HFFc6 (cell line): ENCODE data around the gene TMEM63B. TPM values are rescaled to one million over a fixed set of nuclear protein-coding genes. Genes with fewer than 3 reads are reported as not detected.
A peak's percentile ranks its signal among the peaks of the same experiment; 100 is the strongest.

Experiments
- DNase-seq: peaks from one replicate; pipeline ENCODE4 v3.0.0-alpha.2; 2018
- H3K27ac Mint-ChIP-seq: 2 replicates; pipeline ENCODE4 v1.8.0; 2020; ENCODE audit warnings: mild to moderate bottlenecking, mixed read lengths
- H3K27me3 Mint-ChIP-seq: 2 replicates; pipeline ENCODE4 v1.8.0; 2021; ENCODE audit warnings: mild to moderate bottlenecking, moderate library complexity, mixed read lengths; ENCODE audit not compliant: insufficient read depth
- H3K36me3 Mint-ChIP-seq: 2 replicates; pipeline ENCODE4 v1.8.0; 2021; ENCODE audit warnings: low read depth, mixed read lengths
- H3K4me1 Mint-ChIP-seq: 2 replicates; pipeline ENCODE4 v1.8.0; 2020; ENCODE audit warnings: low read depth, mixed read lengths
- H3K4me3 Mint-ChIP-seq: 2 replicates; pipeline ENCODE4 v1.8.0; 2020; ENCODE audit warnings: mild to moderate bottlenecking, moderate library complexity, mixed read lengths
- H3K9me3 Mint-ChIP-seq: 2 replicates; pipeline ENCODE4 v1.8.0; 2020; ENCODE audit warnings: mild to moderate bottlenecking, mixed read lengths
- CTCF ChIP-seq: fragments of 200-600 bp; sonication (generic); IDR thresholded peaks from 2 replicates; pipeline ENCODE4 v1.5.0; 2021; ENCODE audit warnings: antibody characterized with exemption, mild to moderate bottlenecking
- total RNA-seq, 6 experiments: library from RNA; stranded (reverse); fragmentation: NEBNext Ultra II Directional; extraction: Animal tissue kit (Norgen Biotek cat#: 25700); gene quantifications; 2 replicates in 1 of 6; 3 replicates in 5 of 6; pipeline ENCODE4 v1.2.3, GENCODE V29; 2021

TMEM63B gene
- total RNA-seq, 6 experiments from 2014 or later: 38.3 to 55.1 (median 44.7) TPM

GRCh38 chr6:44149369-44150012, 22.1 kb downstream of the TMEM63B start:
- DNase-seq: no peak
- no peak for TF ChIP-seq CTCF
- Mint-ChIP-seq H3K27ac (no peak overlapping the region), H3K36me3 (peaks cover 15% of the 10 kb centered on the region), H3K27me3 (peaks cover 7% of the 10 kb centered on the region), H3K4me1 (no peaks in the 10 kb centered on the region), H3K4me3 (no peak overlapping the region), H3K9me3 (no peaks in the 10 kb centered on the region)

DNA sequence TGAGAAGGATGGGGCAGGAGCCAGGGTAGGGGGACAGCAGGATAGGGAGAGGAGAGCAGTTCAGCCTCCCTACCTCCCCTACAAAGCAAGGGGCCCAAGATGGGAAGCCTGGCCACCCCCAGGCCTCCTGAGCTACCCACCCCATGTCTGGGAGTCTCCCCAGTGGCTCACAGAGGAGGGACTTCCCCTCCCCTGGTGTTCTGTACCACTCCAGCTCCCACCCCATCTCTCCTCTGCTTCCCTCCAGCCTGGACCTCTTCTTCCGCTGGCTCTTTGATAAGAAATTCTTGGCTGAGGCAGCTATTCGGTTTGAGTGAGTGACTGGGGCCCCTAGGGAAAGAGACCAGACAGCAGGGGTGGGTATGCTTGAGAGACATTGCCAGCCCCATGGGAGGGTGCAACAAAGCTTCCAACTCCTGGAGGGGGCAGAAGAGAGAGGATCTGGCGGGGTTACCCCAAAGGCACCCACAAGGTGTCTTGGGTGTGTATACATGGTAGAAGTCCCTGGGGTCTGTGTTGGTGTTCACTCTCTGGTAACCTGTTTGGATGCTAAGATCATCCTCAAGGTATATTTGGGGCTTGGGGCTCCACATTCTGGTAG, 23.1 kb downstream of the TMEM63B start:
- Mint-ChIP-seq H3K27me3 (peaks cover 8% of the 10 kb centered on the region), H3K27ac (no peak overlapping the region), H3K36me3 (peaks cover 15% of the 10 kb centered on the region), H3K4me3 (no peak overlapping the region), H3K9me3 (no peaks in the 10 kb centered on the region), H3K4me1 (no peaks in the 10 kb centered on the region)
- no peak for DNase-seq
- TF ChIP-seq CTCF: no peak

DNA sequence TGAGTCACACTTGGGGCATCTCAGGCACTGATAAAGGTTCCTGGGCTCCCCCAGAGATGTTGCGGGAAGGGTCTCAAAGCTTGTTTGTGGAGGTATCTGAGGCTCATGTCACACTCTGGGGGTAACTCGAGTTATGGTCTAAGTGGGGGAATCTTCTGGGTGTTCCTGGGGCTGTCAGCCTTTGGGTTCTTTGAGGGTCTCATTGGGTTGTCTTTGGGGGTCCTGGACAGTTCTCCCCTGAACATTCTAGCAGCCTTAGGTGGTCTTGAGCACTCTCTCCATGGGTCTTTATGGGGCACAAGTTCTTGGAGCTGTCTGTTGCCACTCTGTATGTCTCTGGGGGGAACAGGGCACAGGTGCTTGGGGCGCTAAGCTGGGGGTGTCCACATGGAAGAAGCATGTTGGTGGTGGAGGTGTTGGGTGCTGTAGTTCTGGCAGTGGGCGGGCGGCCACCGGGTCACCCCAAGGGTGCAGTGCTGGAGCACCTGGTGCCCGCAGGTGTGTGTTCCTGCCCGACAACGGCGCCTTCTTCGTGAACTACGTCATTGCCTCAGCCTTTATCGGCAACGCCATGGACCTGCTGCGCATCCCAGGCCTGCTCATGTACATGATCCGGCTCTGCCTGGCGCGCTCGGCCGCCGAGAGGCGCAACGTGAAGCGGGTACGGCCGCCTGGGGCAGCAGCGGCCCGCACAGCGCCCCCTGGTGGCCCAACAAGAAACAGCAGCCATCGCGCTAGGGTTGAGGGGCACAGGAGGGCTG, 24.2 kb downstream of the TMEM63B start:
- H3K9me3 Mint-ChIP-seq: no peaks in the 10 kb centered on the region
- H3K4me1 Mint-ChIP-seq: no peaks in the 10 kb centered on the region
- peak; percentile 18 for DNase-seq
- peak; percentile 100 for TF ChIP-seq CTCF
- H3K27ac Mint-ChIP-seq: no peak overlapping the region
- H3K4me3 Mint-ChIP-seq: no peak overlapping the region
- H3K36me3 Mint-ChIP-seq: peaks cover 8% of the 10 kb centered on the region
- peaks cover 8% of the 10 kb centered on the region for H3K27me3 Mint-ChIP-seq

DNA sequence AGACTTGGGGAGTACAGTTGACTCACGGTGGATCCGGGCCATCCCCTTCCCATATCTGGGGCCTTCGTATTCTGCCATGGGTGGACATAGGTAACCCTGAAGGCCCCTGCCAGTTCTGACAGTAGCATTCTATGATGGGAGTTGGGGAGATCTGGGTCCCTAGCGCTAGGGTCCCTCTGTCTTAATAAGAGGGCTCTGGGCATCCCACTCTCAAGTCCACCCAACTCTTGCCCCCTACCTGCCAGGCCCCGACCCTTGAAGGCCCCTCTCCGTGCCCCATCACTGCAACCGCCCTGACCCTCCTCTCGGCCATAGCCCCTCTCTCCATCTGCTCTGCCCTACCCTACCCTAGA, 24.7 kb downstream of the TMEM63B start:
- Mint-ChIP-seq H3K4me1 (no peaks in the 10 kb centered on the region), H3K27ac (no peak overlapping the region), H3K4me3 (no peak overlapping the region), H3K36me3 (peaks cover 8% of the 10 kb centered on the region), H3K27me3 (peaks cover 8% of the 10 kb centered on the region), H3K9me3 (no peaks in the 10 kb centered on the region)
- TF ChIP-seq CTCF: no peak; the same call in none of the 2 replicates
- DNase-seq: no peak

DNA sequence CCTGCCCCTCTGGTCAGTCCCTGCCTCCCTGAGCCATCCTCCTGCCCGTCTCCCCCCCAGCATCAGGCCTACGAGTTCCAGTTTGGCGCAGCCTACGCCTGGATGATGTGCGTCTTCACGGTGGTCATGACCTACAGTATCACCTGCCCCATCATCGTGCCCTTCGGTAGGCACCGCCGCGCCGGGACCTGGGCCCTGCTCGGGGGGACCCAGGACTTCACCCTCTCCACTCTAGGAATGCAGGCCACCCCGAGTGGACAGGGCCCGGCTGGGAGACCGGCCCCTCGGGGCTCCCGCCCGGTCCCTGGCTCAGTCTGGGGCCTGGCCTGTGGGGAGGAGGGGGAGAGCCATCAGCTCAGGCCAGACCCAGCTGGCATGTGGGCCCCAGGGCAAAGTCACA, 25.2 kb downstream of the TMEM63B start:
- Mint-ChIP-seq H3K36me3 (peaks cover 8% of the 10 kb centered on the region), H3K4me3 (no peak overlapping the region)

More for the DNA sequence above, 25.2 kb downstream of the TMEM63B start:
- Mint-ChIP-seq H3K9me3 (no peaks in the 10 kb centered on the region), H3K27me3 (peaks cover 8% of the 10 kb centered on the region), H3K27ac (no peak overlapping the region), H3K4me1 (no peaks in the 10 kb centered on the region)
- TF ChIP-seq CTCF: no peak
- DNase-seq: no peak
